Measurements from ENCODE around the gene FZD2.
A peak's percentile ranks its signal among the peaks of the same experiment; 100 is the strongest.
"Not testable (repeated sequence)": the region's sequence is repeated elsewhere in the genome, so short reads cannot be mapped to it uniquely, and the experiment has no call there.

FZD2 gene

DNA sequence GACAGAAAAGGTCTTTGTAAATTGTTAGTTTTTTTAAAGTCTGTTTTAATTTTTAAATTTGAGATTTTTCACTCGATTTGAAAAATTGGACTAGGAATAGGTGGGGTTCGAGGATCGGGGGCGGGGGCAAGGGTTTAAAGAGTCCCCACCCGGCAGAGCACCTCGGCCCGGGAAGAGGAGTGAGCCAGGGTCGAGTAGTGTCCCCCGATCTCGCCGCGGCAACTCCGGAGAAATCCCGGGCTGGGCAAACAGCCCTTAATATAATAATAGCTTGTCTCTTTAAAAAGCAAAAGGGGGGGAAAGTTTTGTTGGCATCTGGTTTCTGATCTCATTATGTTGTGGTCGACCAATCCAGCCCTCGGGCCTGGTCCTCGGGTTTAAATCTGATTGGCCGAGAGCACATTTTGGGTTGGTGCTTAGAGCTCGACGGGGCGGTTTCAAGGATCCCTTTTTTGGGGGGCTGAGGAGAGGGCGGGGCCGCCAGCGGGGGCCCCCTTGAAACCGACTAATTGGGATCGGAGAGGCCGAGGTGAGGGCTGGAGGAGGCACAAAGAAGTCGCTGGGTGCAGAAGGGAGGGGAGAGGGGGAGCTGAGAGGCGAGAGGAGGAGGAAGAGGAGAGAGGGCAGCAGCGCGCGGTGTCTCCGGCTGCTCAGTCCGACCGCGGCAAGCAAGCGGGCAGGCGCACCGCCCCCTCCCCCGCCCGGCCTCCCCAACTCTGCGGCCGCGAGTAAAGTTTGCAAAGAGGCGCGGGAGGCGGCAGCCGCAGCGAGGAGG is at the start of gene FZD2:
FZD2 (plus strand) TSS at position 653 of the 775 bp plus-strand sequence. CDS start 205 bp downstream, outside the sequence.
- no peak for DNase-seq

DNA sequence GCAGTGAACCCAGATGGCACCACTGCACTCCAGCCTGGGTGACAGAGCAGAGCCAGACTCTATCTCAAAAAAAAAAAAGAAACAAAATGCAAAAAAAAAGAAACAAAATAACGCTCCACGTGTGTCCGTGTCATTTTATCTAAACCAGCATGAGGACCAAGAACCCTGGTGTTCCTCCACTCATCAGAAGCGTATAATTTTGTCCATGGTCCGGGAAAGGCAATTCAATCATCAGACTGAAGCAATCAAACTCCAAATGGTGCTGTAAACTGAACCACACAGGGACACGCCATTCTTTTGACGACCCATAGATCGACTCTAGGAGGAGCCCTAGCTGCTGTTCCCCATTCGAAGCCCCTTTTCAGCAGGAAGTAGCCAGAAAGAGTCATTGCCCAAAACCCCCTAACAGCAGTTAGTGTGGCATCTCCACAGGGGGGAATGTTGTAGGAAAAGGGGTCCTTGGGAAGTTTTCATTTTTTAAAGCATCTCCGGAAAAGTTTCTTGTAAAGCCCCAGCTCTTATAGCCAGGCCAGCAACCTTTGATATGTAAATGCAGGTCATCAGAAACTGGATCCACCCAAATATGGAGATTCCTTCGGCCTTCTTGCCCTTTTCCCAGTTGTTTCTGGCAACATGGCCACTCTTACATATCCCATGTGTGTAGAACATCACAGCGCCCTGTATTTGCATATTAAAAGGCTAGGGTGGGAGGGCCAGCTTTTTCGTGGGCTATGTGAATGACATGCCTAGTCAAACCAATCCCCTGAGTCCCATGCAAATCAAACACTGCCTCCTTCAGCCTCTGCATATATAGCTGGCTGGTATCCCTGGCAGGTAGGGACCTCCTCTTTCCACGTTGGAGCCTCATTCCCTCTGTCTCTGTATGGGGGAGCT is 45.8 kb upstream of the FZD2 start:
- DNase-seq: not testable (repeated sequence)

DNA sequence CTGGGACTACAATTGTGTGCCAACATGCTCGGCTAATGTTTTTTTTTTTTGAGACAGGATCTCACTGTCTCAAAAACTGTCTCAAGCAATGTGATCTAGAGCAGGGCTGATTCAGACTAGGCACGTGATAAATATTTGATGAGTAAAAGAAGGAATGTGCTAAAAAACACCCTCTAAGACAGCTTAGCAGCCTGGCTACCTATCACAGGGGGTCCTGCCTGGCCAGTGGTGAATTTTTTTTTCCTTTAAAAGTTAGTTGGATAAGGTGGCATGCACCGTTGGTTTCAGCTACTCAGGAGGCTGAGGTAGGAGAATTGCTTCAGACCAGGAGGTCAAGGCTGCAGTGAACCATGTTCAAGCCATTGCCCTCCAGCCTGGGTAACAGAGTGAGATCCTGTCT is 39.3 kb upstream of the FZD2 start:
- no peak for DNase-seq

DNA sequence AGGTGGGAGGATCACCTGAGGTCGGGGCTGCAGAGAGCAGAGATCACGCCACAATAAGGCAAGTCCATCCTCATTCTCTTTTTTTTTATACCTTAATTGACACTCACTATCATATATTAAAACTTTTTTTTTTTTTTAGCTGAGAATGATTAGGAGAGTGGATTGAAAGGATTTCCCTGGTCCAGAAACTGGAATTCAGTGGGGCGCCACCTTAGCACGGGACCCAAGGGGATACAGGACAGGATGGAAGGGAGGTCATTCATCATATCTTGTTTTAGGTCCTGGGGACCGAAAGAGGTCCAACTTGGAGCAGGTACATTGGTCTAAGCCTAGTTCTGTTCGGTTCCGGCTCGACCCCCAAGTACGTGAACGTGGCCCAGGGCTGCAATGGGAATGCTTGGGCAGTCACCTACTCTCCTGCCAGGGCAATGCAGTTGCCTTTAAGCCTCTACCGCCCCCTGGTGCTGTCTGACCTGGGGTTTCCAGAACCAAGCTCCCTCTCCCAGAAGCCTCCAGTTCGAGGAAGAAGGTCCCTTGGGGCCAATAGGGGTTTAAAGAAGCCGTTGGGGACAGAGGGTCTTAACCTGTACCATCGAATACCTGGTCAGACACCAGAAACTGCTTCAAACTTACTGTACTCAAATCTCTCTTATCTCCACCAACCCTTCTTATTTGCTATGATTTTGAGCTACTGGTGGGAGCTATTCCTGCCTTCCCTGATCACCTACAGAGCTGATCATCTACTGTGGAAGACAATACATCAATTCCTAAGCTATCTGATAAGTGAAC is 34.2 kb upstream of the FZD2 start:
- DNase-seq: no peak

DNA sequence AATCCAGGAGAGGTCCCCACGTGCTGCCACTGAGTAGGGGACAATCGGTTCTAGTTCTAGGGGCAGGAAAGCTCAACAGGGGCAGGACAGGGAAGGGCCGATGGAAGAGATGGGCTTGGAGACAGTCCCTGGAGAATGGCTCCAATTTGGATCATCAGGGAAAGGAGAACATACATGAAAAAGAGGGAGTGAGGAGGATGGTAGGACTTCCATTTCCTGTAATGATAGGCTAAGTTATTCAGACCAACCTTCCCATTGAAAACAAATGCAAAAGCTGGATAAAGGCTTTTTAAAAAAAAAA is 33.7 kb upstream of the FZD2 start:
- no peak for DNase-seq

DNA sequence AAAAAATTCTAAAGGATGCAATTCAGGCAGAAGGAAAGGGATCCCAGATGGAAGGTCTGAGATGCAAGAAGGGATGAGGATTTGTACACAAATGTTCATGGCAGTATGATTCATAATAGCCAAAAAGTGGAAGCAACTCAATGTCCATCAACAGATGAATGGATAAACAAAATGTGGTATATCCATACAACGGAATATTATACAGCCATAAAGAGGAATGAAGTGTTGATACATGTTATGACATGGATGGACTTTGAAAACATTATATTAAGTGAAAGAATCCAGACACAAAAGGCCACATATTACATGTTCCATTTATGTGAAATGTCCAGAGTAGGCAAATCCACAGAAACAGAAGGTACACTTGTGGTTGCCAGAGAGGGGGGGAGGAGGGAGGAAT is 30.2 kb upstream of the FZD2 start:
- DNase-seq: no peak

DNA sequence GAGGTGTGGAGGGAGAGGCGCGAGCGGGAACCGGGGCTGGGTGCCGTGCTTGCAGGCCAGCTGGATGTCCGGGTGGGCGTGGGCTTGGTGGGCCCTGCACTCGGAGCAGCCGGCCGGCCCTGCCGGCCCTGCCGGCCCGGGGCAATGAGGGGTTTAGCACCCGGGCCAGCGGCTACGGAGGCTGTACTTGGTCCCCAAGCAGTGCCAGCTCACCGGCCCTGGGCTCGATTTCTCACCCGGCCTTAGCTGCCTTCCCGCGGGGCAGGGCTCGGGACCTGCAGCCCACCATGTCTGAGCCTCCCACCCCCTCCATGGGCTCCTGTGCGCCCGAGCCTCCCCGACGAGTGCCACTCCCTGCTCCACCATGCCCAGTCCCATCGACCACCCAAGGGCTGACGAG is 29.3 kb upstream of the FZD2 start:
- no peak for DNase-seq

DNA sequence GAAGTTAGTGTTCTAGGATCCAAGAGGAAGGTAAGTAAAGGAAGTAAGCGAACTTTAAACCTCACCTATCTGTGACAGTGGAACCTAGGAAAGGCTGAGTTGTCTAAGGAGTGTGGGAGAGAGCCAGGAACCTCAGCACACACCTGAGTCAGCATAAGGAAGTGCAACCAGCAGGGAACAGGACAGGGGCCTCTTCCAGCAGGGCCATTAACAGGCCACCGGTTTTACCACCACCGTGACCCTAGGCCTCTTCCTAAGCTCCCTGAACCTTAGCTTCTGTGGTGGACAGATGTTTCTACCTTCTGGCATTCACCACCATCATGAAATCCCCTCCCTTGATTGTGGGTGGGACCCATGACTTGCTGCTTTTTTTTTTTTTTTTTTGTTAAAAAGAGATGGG is 27.4 kb upstream of the FZD2 start:
- DNase-seq: no peak

DNA sequence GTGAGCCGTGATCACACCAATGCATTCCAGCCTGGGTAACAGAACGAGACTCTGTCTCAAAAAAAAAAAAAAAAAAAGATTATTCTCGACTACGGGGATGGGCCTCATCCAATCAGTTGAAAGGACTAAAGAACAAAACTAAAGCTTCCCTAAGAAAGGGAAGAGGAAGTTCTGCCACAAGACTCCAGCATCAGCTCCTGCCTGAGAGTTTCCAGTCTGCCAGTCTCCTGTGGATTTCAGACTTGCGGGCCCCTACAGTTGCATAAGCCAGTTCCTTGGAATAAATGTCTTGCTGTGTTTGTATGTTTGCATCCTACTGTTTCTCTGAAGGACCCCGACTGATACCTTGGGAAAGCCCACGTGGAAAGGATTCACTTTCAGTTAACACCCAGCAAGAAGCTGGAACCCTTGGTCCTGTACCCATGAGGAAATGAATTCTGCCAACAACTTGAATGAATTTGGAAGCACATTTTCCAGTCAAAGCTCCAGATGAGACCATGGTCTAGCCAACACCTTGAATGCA is 26.3 kb upstream of the FZD2 start:
- DNase-seq: no peak

DNA sequence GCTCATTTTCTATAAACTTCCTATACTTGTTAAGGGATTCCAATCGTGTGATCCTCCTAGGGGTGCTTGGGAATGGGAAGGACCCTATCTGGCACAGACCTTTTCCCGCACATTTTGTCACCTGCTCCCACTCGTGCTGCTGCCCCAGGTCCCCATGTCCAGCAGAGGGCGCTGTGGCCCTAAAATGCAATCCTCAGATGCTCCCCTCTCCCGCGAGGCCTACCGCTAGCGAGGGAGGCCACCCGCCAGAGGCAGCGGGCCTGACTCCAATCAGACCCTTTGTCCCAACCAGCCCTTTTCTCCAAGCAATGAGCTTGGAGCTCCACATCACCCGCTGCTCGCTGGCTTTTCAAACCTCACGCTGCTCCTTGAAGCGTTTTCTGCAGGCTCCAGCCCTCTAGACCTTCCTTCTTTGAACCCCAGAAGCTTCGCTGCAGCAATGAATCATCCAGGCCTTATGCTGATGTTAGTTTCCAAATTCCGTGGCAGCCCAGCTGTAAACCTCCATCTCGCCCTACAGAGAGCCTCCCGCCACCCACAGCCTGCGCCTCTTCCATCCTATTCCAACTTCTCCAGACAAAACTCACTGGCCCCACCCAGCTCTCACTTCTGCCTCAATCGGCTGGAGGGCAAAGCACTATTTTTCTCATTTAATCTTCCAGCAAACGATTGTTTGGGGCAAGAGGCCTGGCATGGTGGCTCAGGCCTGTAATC is 23.6 kb upstream of the FZD2 start:
- DNase-seq: peak; percentile 70

DNA sequence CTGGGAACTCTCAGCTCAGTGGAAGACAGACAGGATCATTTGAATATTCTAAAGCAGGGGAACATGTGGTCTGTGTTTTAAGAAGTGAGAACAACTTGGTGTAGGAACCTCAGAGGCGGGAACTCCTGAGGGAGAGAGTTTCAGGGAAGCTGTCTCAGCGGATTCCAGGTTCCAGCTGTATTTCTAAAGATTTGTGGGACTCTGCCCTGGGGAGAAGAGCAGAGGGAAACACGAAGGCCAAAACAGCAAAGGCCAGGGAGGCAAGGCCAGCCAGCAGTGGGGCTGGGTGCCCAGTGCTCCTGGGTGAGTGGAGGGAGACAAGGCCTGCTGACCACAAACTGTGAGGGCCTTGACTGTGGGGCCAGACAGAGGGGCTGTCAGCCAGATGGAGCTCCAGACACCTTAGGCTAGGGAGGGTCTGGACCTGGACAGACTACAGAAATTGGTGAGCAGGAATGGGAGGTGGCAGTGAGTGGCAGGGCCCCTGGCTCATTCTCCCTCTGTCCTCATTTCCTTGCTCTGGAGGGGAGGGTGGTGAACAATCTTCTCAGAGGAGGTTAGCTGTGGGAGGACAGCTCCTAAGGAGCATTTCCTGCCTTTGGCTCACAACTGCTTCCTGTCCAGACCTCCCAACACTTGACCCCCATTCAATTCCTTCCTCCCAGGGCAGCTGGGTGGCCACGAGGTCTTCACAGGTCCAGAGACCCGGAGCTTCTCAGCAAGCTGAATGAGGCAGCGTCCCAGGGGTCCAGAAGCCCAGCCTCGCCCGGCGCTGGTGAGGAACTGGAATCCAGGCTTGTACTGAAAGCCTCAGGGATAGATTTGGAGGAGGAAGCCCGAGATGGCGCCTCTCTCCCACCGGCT is 21.0 kb upstream of the FZD2 start:
- no peak for DNase-seq

DNA sequence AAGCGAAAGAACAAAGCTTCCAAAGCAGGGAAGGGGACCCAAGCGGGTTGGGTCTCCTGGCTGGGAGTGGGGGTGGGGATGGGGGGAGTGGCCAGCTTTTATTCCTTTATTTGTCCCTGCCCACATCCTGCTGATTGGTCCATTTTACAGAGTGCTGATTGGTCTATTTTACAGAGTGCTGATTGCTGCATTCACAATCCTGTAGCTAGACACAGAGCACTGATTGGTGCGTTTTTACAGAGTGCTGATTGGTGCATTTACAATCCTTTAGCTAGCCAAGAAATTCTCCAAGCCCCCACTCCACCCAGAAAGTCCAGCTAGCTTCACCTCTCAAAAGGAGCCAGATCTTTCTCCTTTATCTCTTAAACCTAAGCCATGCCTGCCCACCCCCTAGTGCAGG is 19.4 kb upstream of the FZD2 start:
- not testable (repeated sequence) for DNase-seq

DNA sequence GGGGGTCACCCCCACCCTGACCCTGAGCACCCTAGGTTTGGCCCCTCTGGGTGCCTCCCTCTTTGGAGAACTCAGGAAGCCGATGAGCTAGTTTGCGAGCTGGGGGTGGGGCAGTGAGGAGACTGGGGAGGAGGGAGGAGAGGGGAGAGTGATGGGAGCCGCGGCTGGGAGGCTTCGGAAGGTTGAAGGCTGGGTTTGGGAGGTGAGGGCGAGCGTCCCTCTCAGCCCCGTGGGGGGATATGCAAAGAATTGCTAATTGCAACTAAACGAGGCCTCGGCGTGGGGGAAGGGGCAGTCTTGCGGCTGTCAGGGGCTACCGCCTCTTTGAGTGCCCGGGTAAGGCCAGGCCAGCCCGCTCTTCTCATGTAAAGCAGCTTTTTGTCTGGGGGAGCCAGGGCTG is 17.6 kb upstream of the FZD2 start:
- no peak for DNase-seq

DNA sequence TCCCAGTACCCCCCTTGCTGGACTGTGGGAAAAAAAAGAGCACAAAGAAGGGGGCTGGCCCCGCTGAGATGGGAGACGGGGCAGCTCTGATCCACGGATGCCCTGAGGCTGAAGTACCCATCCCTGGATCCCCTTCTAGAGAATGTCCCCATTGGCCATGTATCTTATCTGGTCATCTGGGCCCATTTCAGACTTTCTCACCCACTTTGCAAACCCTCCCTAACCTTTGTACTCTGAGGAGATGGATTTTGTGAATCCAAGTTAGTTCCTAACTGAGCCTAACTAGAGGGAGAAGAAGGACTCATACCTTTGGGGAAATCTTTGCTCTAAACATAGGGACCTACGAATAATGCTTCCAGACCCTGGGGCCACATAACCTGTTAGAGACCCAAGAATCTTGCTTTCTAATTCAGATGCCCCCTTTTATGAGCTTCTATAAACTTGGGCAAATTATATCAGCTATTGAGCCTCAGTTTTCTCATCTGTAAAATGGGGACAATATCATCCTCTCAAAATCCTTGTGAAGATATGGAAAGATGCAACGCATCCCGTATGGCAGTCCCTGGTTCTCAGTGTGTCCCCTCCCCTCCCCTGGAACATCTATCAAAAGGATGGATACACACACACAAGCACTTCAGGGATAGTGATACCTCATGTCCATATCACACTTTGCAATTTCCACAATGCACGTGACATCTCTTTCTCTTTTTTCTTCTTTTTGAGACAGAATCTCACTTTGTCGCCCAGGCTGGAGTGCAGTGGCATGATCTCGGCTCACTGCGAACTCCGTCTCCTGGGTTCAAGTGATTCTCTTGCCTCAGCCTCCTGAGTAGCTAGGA is 16.8 kb upstream of the FZD2 start:
- DNase-seq: no peak

DNA sequence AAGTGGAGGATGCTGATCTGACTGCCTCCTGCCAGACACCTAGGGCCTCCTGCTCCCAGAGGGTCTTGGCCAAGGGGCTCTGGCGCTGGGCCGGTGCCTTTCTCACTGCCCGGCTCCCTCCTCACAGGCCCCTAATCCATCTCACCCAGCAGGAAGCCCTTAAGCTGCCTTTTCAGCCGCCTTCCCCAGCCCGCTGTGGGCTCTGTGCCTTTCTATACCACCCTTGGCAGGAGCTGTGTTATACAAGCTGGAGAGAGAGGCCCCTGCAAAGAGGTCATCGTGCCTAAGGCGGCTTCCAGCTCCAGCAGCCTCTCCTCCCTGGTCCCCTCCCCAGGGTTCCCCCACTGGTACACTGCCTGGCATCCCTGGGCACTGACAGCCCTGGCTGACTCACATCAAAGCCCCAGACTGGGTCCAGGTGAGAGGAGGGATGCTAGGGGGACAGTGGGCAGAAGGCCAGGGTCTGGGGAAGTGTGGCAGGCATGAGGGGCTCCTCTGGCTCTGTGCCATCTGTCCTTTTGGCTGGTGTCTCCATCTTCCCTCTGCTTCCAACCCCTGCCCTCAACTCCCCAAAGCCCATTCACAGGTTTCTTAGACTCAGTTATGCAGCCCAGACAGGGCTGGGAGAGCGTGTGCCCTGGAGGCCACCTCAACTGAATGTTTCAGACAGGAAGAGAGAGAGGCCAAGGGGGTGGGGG is 15.3 kb upstream of the FZD2 start:
- no peak for DNase-seq

DNA sequence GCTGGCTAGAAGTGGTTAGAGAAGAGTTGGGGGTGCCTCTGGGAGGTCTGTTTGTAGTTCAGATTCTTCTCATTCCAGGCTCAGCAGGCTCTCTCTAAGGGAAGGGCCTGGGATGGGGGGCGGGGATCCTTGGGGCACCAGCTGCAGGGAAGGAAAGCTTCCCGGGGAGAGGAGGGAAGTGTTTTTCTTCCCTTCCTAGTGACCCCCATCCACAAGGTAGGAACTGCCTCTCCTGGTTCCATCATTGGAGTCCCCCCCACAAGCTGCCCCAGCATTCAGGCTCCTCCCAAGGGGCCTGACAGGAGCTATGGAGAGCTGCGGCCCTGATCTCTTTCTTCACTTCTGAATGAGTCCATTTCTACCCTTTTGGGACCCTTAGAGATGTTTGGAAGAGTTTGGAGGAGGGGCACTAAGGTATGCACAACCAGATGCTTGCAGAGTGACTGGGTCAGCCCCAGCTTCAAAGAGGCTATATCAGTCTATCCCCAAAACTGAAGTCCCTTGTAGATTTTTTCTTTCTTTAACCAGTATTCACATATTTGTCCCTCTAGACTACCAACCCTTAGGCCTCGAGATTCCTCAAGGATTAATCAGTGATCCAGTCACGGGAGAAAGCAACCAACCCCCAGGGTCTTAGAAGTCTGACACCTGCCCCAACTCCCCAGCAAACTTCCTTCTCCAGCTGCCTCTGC is 13.9 kb upstream of the FZD2 start:
- no peak for DNase-seq

DNA sequence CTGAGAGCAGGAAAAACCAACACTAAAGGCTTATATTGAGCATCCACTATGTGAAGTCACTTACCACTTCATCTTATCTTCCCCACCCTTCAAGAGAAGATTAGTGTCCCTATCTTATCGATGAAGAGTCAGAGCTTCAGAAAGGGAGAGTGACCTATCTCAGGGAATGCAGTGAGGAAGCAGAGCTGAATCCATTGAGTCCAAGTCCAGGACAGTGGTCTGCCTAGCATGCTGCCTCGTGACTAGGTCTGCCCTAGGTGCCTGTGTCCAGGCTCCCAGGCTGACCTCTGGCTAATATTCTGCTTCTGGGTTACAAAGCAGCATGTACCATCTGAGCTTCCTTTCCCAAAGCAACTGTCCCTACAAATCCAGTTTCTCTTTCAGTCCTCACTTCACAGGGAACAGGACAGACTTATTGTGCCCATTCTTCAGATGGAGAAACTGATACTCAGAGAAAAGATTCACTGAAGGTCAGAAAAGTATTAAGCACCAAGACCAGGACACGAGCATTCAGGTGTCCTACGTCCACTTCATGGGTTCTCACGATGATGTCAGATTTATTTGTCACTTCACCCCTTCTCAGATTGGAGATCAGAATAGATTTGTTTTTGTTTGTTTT is 13.3 kb upstream of the FZD2 start:
- DNase-seq: no peak

DNA sequence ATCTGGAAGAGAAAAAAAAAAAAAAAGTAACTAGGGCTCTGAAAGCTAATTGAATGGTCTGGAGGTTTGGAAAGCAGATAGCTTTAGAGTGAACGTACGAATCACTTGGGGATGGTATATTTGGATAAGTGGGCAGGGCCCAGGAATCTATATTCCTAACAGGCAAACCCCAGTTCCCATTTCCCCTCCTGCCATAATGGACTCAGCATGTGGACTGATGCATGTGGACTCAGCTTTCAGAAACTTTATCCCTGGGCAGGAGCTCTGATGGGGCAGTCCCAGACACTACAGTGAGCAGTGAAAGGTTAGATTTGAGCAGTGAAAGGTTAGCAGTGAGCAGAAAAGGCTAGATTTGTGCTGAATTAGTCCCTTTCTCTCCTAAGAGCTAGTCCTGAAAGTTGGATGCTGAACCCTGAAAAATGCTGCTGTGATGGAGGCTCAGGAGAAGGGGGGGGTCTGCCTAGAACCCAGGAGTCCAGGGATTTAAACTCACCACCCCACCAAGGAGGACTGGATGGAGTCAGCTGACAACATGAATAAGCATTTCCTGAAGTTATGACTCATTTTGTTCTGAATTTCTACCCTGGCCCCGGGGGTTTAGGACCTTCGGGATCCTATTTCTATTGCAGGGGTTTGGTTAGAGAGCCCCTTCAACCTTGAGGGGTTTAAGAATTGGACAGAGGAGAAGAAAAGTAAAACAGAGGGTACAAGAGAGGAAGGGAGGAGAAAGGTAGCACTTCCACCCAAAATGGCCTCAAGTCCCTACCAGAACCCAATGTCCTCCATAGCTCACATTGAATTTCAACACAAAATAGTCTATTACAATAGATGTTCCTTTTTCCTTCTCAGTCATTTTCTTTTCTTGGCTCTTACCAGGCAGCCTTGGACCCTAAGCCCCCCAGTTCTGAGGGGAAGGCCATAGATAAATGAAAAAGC is 10.3 kb upstream of the FZD2 start:
- no peak for DNase-seq

Measured in activated effector memory CD4-positive, alpha-beta T cell treated with Interleukin-2 at 50 U/mL for 16 hours (primary cell).